NCI-H2107 treated with DMSO at 0.1 percent for 48 hours (cell line): ENCODE results near the gene TBX4.
"Not testable (repeated sequence)": the region's sequence is repeated elsewhere in the genome, so short reads cannot be mapped to it uniquely, and the experiment has no call there.

ENCODE experiments used
- DNase-seq: peaks from one replicate; lab custom pipeline; 2025; ENCODE audit not compliant: unreplicated experiment; lab: John Stamatoyannopoulos, UW

Gene TBX4

GRCh38 chr17:61519754-61520440 lies 67.7 kb downstream of the TBX4 start:
- DNase-seq, result no peak

GRCh38 chr17:61520897-61521296 lies 68.7 kb downstream of the TBX4 start:
- DNase-seq, result no peak

- DNase-seq, result no peak
Measured at GRCh38 chr17:61522088-61522487, 69.9 kb downstream of the TBX4 start.

GRCh38 chr17:61524319-61524718 lies 72.1 kb downstream of the TBX4 start:
- no peak for DNase-seq

GRCh38 chr17:61527441-61527840 lies 75.2 kb downstream of the TBX4 start:
- not testable (repeated sequence) for DNase-seq

DNA sequence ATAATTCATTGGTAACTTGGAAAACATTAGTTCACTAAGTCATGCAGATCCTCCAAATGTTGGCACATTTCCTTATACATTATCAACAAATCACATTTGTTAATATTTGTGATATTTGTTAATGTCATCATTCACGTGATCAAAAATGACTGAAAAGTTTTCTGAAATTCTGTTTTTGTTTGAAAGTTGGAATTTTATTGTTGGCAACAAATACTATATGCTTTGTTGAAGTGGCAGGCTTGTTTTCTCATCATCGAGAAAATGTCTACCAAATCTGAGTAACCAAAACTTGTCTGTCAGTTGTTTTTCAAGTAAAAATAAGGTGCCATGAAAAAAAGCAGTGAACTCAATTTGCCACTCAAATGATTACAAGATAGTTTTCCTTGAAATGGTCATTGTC lies 75.9 kb downstream of the TBX4 start:
- DNase-seq, result no peak

DNA sequence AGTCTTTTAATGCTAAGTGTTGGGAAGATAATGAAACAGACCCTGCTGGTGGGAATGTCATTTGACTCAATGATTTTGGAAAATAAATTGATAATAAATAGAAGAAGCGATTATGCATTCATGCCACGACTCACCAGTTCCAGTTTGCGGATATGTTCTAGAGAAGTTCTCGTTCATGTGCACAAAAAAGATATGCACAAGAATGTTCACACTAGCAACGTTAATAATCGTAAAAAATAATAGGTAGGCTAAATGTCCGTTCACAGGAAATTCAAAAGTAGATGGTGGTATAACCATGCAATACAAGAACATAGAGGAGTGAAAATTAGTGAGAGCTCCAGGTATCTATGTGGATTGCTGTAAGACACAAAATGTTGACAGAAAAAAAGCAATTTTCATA lies 79.0 kb downstream of the TBX4 start:
- no peak for DNase-seq

- no peak for DNase-seq
Measured at GRCh38 chr17:61532826-61533225, 80.6 kb downstream of the TBX4 start.

- no peak for DNase-seq
Measured at GRCh38 chr17:61533797-61534196, 81.6 kb downstream of the TBX4 start.

GRCh38 chr17:61534414-61534813 lies 82.2 kb downstream of the TBX4 start:
- no peak for DNase-seq
